C4-2B (cell line): ENCODE results near the gene UNC79.

Experiments used
- CTCF ChIP-seq: fragments of 450-650 bp; conservative IDR thresholded peaks from 2 replicates; pipeline ENCODE4 v1.5.1; 2017; ENCODE audit warnings: mild to moderate bottlenecking
- ZFX ChIP-seq: fragments of 450-650 bp; IDR thresholded peaks from 2 replicates; pipeline ENCODE4 v1.6.1; 2017

- TF ChIP-seq CTCF (no peak), ZFX (no peak)
Measured at GRCh38 chr14:93490001-93490400, 59.3 kb downstream of the UNC79 start.
